Pancreas (tissue), 10 donors: ENCODE data around the gene ITPK1. TPM values are rescaled to one million over a fixed set of nuclear protein-coding genes. Genes with fewer than 3 reads are reported as not detected.

Experiments
- ATAC-seq, 4 donors: fragments of 200-7000 bp; cut with Tn5 transposase; one replicate each; pipeline versions ENCODE4 v1.8.0 to v1.9.1; 2020; ENCODE audit warnings: mild to moderate bottlenecking in 4 of 4, moderate library complexity in 4 of 4
- DNase-seq, 6 donors: peaks; one replicate each; pipeline ENCODE4 v3.0.0-alpha.2; 2020
- FAIRE-seq: peaks from 2 replicates; lab custom pipeline; 2012; peaks lifted over from hg19 to GRCh38; lab: Jason Lieb, UNC
- H3K27ac ChIP-seq, 4 donors: fragments of 200-600 bp; sonication (generic); 1 replicate in 3 of 4; 2 replicates in 1 of 4; pipeline versions ENCODE4 v1.5.0 to v1.8.0; 2020
- H3K27me3 ChIP-seq, 4 donors: fragments of 200-600 bp; one replicate each; pipeline ENCODE4 v1.8.0; 2021
- H3K36me3 ChIP-seq, 3 donors: fragments of 200-600 bp; sonication (generic) in 1 of 3; one replicate each; pipeline versions ENCODE4 v1.5.0 to v1.8.0; 2020 to 2021
- H3K4me1 ChIP-seq, 3 donors: fragments of 200-600 bp; one replicate each; pipeline ENCODE4 v1.8.0; 2021
- H3K4me3 ChIP-seq, 4 donors: fragments of 200-600 bp; sonication (generic) in 2 of 4; one replicate each; pipeline versions ENCODE4 v1.5.0 to v1.8.0; 2020 to 2021
- H3K9me3 ChIP-seq, 4 donors: fragments of 200-600 bp; one replicate each; pipeline ENCODE4 v1.8.0; 2021
- WGBS, 2 donors: extraction: QIAGEN DNeasy Blood & Tissue Kit; methylation state at CpG; one replicate each; pipeline ENCODE4 v1.1.7; 2013; 5-methylcytosine and 5-hydroxymethylcytosine counted together
- intact Hi-C, 3 donors: fragments of 100-400 bp; cut with DNase I; formaldehyde crosslinking; loops; one replicate each; pipeline versions ENCODE4 v1.11.1 to v1.14.2; 2022
- polyA plus RNA-seq, 2 donors: library from polyadenylated mRNA; stranded (reverse); fragments of 200-250 nt; gene quantifications; one replicate each; pipeline ENCODE4 v1.2.3, GENCODE V29; 2013
- total RNA-seq, 6 donors: library from RNA; stranded (reverse); fragmentation: NEBNext Ultra II Directional in 4 of 6; extraction: Animal tissue kit (Norgen Biotek cat#: 25700) in 4 of 6; gene quantifications; one replicate each; pipeline versions ENCODE4 v1.2.1 to v1.2.4, GENCODE V29; 2021 to 2023
- TF ChIP-seq, protein P1 (sequence below), 4 donors: fragments of 200-600 bp; sonication (generic) in 3 of 4; IDR thresholded peaks; one replicate each; pipeline versions ENCODE4 v1.5.0 to v1.8.0; 2021; ENCODE audit warnings: antibody characterized with exemption in 4 of 4
- donor health status: healthy with polysubstance abuse.
- donor health status: DM: no; HTN: no; CAD: no; lungs with moderate emphysema.
- donor health status: DM: no; HTN: no; CAD: no.
- donor health status: control.
- donor health status: control.
- donor health status: Bipolar disorder and iron deficiency.
- donor health status: DM: yes; HTN: yes; CAD: no.
- donor health status: DM: no; HTN: no; CAD: no.
- donor health status: DM: no; HTN: no; CAD: no.
- donor health status: DM: yes; HTN: yes; CAD: no.

Gene ITPK1
- total and polyA plus RNA-seq, 8 donors: 23.2 to 38.3 (median 33.0) TPM

DNA sequence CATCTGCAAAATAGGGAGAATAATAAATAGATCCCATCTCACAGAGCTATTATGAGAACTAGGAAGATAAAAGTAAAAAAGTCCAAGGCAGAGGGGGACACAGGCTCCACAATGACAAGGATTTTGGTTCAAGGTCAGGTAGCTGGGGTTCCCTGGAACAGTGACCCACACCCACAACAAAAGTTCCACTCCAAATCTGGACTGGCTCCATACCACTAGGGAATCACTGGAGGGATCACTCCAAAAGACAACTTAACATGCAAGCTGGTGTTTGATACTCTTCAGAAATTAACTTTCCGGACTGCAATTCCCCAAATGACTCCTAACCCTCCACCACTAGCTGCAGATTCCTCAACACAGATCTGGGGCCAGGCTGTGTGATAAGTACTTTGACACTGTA, 54.9 kb downstream of the ITPK1 start:
- no peak for DNase-seq
- 97 to 100% methylated on average over 1 of the region's 1 CpG for WGBS, 2 donors
- no peaks in the 10 kb centered on the region for H3K27me3 ChIP-seq
- intact Hi-C loops: no loop called here
- no peaks in the 10 kb centered on the region for H3K9me3 ChIP-seq
- H3K36me3 ChIP-seq: no peaks in the 10 kb centered on the region
- no peak for ATAC-seq
- FAIRE-seq: no peak
- H3K27ac ChIP-seq: no peak overlapping the region
- no peak overlapping the region for H3K4me3 ChIP-seq
- TF ChIP-seq, protein P1, sequence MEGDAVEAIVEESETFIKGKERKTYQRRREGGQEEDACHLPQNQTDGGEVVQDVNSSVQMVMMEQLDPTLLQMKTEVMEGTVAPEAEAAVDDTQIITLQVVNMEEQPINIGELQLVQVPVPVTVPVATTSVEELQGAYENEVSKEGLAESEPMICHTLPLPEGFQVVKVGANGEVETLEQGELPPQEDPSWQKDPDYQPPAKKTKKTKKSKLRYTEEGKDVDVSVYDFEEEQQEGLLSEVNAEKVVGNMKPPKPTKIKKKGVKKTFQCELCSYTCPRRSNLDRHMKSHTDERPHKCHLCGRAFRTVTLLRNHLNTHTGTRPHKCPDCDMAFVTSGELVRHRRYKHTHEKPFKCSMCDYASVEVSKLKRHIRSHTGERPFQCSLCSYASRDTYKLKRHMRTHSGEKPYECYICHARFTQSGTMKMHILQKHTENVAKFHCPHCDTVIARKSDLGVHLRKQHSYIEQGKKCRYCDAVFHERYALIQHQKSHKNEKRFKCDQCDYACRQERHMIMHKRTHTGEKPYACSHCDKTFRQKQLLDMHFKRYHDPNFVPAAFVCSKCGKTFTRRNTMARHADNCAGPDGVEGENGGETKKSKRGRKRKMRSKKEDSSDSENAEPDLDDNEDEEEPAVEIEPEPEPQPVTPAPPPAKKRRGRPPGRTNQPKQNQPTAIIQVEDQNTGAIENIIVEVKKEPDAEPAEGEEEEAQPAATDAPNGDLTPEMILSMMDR (IDR thresholded peaks at IDR 0.05): no peak
- peaks cover 8 to 15% (median 8%) of the 10 kb centered on the region in 3 donors for H3K4me1 ChIP-seq

- FAIRE-seq (no peak), DNase-seq (peak in 1 of 6 donors; percentile 43), ATAC-seq (no peak)
- no peaks in the 10 kb centered on the region for H3K36me3 ChIP-seq
- intact Hi-C loops: no loop called here
- 79 to 81% methylated on average over 9 of the region's 9 CpGs for WGBS, 2 donors
- no peak overlapping the region for H3K4me3 ChIP-seq
- no peaks in the 10 kb centered on the region for H3K9me3 ChIP-seq
- H3K27ac ChIP-seq: no peak overlapping the region
- TF ChIP-seq, protein P1 (IDR thresholded peaks at IDR 0.05): no peak
- H3K4me1 ChIP-seq: peaks cover 9 to 18% (median 10%) of the 10 kb centered on the region in 3 donors
- H3K27me3 ChIP-seq: no peaks in the 10 kb centered on the region
Observed at GRCh38 chr14:93059917-93060545, 55.7 kb downstream of the ITPK1 start.

GRCh38 chr14:93059260-93059659, 56.5 kb downstream of the ITPK1 start:
- DNase-seq: peak in 1 of 6 donors; percentile 44
- 96 to 97% methylated on average over 15 to 16 of the region's 16 CpGs for WGBS, 2 donors
- Histone ChIP-seq H3K4me3 (no peak overlapping the region), H3K36me3 (no peaks in the 10 kb centered on the region), H3K27ac (no peak overlapping the region), H3K9me3 (no peaks in the 10 kb centered on the region), H3K27me3 (no peaks in the 10 kb centered on the region), H3K4me1 (peaks cover 9 to 18% (median 10%) of the 10 kb centered on the region in 3 donors)
- TF ChIP-seq, protein P1 (IDR thresholded peaks at IDR 0.05): no peak
- ATAC-seq: no peak
- FAIRE-seq: no peak
- intact Hi-C loops: no loop called here

DNA sequence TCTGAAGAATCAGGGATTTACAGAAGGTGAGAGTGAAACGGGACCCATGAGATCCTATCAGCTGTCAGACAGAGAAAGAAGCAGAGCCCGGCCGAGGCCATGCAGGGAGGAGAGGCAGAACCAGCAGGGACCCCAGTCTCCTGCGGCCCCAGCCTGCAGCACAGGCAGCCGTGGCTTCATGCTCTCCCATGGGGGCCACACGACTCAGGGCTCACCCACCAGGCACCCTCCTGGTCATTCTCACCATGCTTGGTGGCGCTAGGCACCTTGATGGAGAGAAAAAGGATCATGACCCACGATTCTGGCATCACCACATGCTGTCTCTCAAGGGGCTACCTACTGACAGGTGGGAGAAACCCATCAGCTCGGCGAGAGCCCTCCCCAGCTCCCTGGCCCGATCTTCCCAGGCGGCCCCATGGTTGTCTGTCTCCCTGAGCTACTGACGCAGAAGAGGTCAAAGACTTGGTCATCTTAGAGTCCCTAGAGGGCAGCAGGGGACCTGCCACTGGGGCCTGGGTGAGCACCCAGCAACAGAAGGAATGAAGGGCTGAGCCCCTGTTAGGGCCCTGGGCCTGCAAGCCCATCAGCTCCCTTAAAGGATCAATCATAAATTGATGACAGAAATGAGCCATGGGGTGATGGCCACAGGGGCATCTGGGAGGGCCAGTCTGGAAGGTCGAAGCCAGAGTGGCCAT, 58.0 kb downstream of the ITPK1 start:
- peaks cover 9 to 18% (median 10%) of the 10 kb centered on the region in 3 donors for H3K4me1 ChIP-seq
- peak in 1 of 6 donors; percentile 64 for DNase-seq
- H3K27me3 ChIP-seq: no peaks in the 10 kb centered on the region
- H3K9me3 ChIP-seq: no peaks in the 10 kb centered on the region
- no peak overlapping the region for H3K27ac ChIP-seq
- WGBS, 2 donors: 92 to 95% methylated on average over 14 of the region's 14 CpGs
- TF ChIP-seq, protein P1 (IDR thresholded peaks at IDR 0.05): no peak
- ATAC-seq: no peak
- intact Hi-C loops: no loop called here
- no peak overlapping the region for H3K4me3 ChIP-seq
- no peaks in the 10 kb centered on the region for H3K36me3 ChIP-seq
- FAIRE-seq: no peak
